HEK293 (cell line): ENCODE measurements around the gene CDHR5.

ENCODE experiments used
- CTCF ChIA-PET: fragments of 350-600 bp; formaldehyde crosslinking; extraction: SDS; loops from one replicate; lab custom pipeline; 2021; ENCODE audit warnings: antibody characterized with exemption; lab: Yijun Ruan, JAX
- POLR2A ChIA-PET: fragments of 300-600 bp; formaldehyde crosslinking; extraction: SDS; loops from one replicate; lab custom pipeline; 2020; ENCODE audit warnings: antibody characterized with exemption, inconsistent platforms; lab: Yijun Ruan, JAX
- H3K27ac ChIP-seq: fragments of 200-500 bp; sonication (Bioruptor generic); 2 replicates; pipeline ENCODE4 v1.5.1; 2014; ENCODE audit warnings: low read depth, low read length, control low read depth, inconsistent platforms; ENCODE audit errors: extremely low read depth
- H3K36me3 ChIP-seq, 2 experiments: fragments of 200-500 bp in 1 of 2; sonication (Bioruptor generic) in 1 of 2; 1 replicate in 1 of 2; 2 replicates in 1 of 2; pipeline ENCODE4 v1.5.1; 2014 to 2017; ENCODE audit warnings: inconsistent platforms in 2 of 2, low read length in 2 of 2; ENCODE audit not compliant: control insufficient read depth in 2 of 2, insufficient read depth in 1 of 2
- H3K4me1 ChIP-seq: fragments of 200-500 bp; sonication (Bioruptor generic); 2 replicates; pipeline ENCODE4 v1.5.1; 2014; ENCODE audit warnings: mild to moderate bottlenecking, low read length, inconsistent platforms; ENCODE audit not compliant: control insufficient read depth, insufficient read depth
- H3K4me3 ChIP-seq: 2 replicates; pipeline ENCODE4 v1.5.1; 2011; ENCODE audit warnings: low read depth, mild to moderate bottlenecking, control low read depth, low read length, moderate library complexity
- H3K9me3 ChIP-seq: fragments of 200-500 bp; sonication (Bioruptor generic); 2 replicates; pipeline ENCODE4 v1.5.1; 2014; ENCODE audit warnings: low read depth, low read length, inconsistent platforms; ENCODE audit not compliant: control insufficient read depth, insufficient read depth
- EGR2 ChIP-seq: fragments of 450-650 bp; formaldehyde crosslinking; IDR thresholded peaks from 2 replicates; pipeline ENCODE4 v1.5.1; 2016; ENCODE audit warnings: low read depth, missing biosample characterization, missing genetic modification characterization
- GFI1B ChIP-seq: fragments of 450-650 bp; formaldehyde crosslinking; IDR thresholded peaks from 2 replicates; pipeline ENCODE4 v1.5.1; 2016; ENCODE audit warnings: missing biosample characterization, missing genetic modification characterization
- PRDM4 ChIP-seq: fragments of 450-650 bp; formaldehyde crosslinking; IDR thresholded peaks from 2 replicates; pipeline ENCODE4 v1.5.1; 2017; ENCODE audit warnings: missing biosample characterization, missing genetic modification characterization
- SCRT2 ChIP-seq: fragments of 450-650 bp; formaldehyde crosslinking; IDR thresholded peaks from 2 replicates; pipeline ENCODE4 v1.5.1; 2016; ENCODE audit warnings: missing biosample characterization, missing genetic modification characterization
- SETDB1 ChIP-seq: IDR thresholded peaks from one replicate; pipeline ENCODE4 v1.6.1; 2017; ENCODE audit warnings: mild to moderate bottlenecking, low read length, moderate library complexity, mixed read lengths; ENCODE audit not compliant: insufficient read length
- WT1 ChIP-seq: fragments of 450-650 bp; formaldehyde crosslinking; IDR thresholded peaks from 2 replicates; pipeline ENCODE4 v1.5.1; 2016; ENCODE audit warnings: missing biosample characterization, missing genetic modification characterization
- ZBTB11 ChIP-seq: fragments of 450-650 bp; formaldehyde crosslinking; conservative IDR thresholded peaks from 2 replicates; pipeline ENCODE4 v1.5.1; 2016; ENCODE audit warnings: low read depth, missing biosample characterization, missing genetic modification characterization
- ZBTB20 ChIP-seq: fragments of 450-650 bp; formaldehyde crosslinking; IDR thresholded peaks from 2 replicates; pipeline ENCODE4 v1.5.1; 2016; ENCODE audit warnings: missing biosample characterization, missing genetic modification characterization
- ZBTB21 ChIP-seq: fragments of 450-650 bp; formaldehyde crosslinking; IDR thresholded peaks from 2 replicates; pipeline ENCODE4 v1.5.1; 2017; ENCODE audit warnings: missing biosample characterization, missing genetic modification characterization
- ZBTB26 ChIP-seq: fragments of 450-650 bp; formaldehyde crosslinking; optimal IDR thresholded peaks from 2 replicates; pipeline ENCODE3; 2016; ENCODE audit warnings: missing biosample characterization, mild to moderate bottlenecking, missing genetic modification characterization
- ZBTB48 ChIP-seq: fragments of 450-650 bp; formaldehyde crosslinking; IDR thresholded peaks from 2 replicates; pipeline ENCODE4 v1.5.1; 2016; ENCODE audit warnings: missing biosample characterization, missing genetic modification characterization
- ZEB2 ChIP-seq: fragments of 450-650 bp; formaldehyde crosslinking; IDR thresholded peaks from 2 replicates; pipeline ENCODE4 v1.5.1; 2016; ENCODE audit warnings: missing biosample characterization, missing genetic modification characterization
- ZNF112 ChIP-seq: fragments of 450-650 bp; formaldehyde crosslinking; IDR thresholded peaks from 2 replicates; pipeline ENCODE4 v1.5.0; 2017; ENCODE audit warnings: missing biosample characterization, missing genetic modification characterization
- ZNF24 ChIP-seq: fragments of 450-650 bp; formaldehyde crosslinking; IDR thresholded peaks from 2 replicates; pipeline ENCODE4 v1.5.1; 2016; ENCODE audit warnings: missing biosample characterization, missing genetic modification characterization
- ZNF335 ChIP-seq: fragments of 450-650 bp; formaldehyde crosslinking; conservative IDR thresholded peaks from 2 replicates; pipeline ENCODE4 v1.5.1; 2016; ENCODE audit warnings: missing biosample characterization, missing genetic modification characterization
- ZNF37A ChIP-seq: fragments of 450-650 bp; IDR thresholded peaks from 2 replicates; pipeline ENCODE4 v1.5.1; 2018; ENCODE audit warnings: missing biosample characterization, missing genetic modification characterization
- ZNF785 ChIP-seq: fragments of 450-650 bp; formaldehyde crosslinking; IDR thresholded peaks from 2 replicates; pipeline ENCODE4 v1.5.1; 2016; ENCODE audit warnings: missing biosample characterization, missing genetic modification characterization
- TF ChIP-seq, protein P1 (sequence below): fragments of 450-650 bp; formaldehyde crosslinking; IDR thresholded peaks from 2 replicates; pipeline ENCODE4 v1.5.1; 2016; ENCODE audit warnings: missing biosample characterization, missing genetic modification characterization
- TF ChIP-seq, protein P2 (sequence below): fragments of 450-650 bp; formaldehyde crosslinking; IDR thresholded peaks from 2 replicates; pipeline ENCODE4 v1.5.1; 2017; ENCODE audit warnings: missing biosample characterization, missing genetic modification characterization
- TF ChIP-seq, protein P3 (sequence below): fragments of 450-650 bp; formaldehyde crosslinking; IDR thresholded peaks from 2 replicates; pipeline ENCODE4 v1.5.1; 2016; ENCODE audit warnings: missing biosample characterization, missing genetic modification characterization

Gene CDHR5

DNA sequence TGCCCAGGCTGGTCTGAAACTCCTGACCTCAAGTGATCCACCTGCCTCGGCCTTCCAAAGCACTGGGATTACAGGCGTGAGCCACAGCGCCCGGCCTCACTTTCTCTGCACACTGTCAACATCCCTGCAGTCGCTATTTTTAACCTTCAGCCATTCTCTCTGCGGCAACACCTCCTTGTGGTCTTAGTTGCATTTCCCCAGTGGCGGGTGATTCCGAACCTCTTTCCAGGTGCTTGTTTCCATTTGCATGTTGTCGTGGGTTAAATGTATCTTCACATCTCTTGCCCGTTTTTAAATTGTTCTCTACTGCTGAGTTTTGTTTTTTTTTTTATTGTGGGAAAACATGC lies 4.5 kb upstream of the CDHR5 start:
- ChIA-PET POLR2A (no interaction called here), CTCF (no interaction called here)
- Histone ChIP-seq H3K4me3 (no peak overlapping the region), H3K9me3 (no peaks in the 10 kb centered on the region), H3K36me3 (no peaks in the 10 kb centered on the region; a peak in 1 of 3 replicates), H3K4me1 (no peaks in the 10 kb centered on the region), H3K27ac (no peak overlapping the region)
- TF ChIP-seq, protein P1, sequence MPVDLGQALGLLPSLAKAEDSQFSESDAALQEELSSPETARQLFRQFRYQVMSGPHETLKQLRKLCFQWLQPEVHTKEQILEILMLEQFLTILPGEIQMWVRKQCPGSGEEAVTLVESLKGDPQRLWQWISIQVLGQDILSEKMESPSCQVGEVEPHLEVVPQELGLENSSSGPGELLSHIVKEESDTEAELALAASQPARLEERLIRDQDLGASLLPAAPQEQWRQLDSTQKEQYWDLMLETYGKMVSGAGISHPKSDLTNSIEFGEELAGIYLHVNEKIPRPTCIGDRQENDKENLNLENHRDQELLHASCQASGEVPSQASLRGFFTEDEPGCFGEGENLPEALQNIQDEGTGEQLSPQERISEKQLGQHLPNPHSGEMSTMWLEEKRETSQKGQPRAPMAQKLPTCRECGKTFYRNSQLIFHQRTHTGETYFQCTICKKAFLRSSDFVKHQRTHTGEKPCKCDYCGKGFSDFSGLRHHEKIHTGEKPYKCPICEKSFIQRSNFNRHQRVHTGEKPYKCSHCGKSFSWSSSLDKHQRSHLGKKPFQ (tag by site-specific recombination), result no peak
- TF ChIP-seq ZNF24 (tag by site-specific recombination) (no peak), ZEB2 (tag by site-specific recombination) (no peak), GFI1B (no peak), ZBTB11 (tag by site-specific recombination) (no peak), ZNF37A (tag by site-specific recombination) (no peak), ZNF112 (tag by site-specific recombination) (no peak), EGR2 (tag by site-specific recombination) (no peak), ZBTB21 (tag by site-specific recombination) (no peak), ZBTB20 (tag by site-specific recombination) (no peak)
- TF ChIP-seq, protein P2, sequence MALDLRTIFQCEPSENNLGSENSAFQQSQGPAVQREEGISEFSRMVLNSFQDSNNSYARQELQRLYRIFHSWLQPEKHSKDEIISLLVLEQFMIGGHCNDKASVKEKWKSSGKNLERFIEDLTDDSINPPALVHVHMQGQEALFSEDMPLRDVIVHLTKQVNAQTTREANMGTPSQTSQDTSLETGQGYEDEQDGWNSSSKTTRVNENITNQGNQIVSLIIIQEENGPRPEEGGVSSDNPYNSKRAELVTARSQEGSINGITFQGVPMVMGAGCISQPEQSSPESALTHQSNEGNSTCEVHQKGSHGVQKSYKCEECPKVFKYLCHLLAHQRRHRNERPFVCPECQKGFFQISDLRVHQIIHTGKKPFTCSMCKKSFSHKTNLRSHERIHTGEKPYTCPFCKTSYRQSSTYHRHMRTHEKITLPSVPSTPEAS (tag by site-specific recombination), result no peak

DNA sequence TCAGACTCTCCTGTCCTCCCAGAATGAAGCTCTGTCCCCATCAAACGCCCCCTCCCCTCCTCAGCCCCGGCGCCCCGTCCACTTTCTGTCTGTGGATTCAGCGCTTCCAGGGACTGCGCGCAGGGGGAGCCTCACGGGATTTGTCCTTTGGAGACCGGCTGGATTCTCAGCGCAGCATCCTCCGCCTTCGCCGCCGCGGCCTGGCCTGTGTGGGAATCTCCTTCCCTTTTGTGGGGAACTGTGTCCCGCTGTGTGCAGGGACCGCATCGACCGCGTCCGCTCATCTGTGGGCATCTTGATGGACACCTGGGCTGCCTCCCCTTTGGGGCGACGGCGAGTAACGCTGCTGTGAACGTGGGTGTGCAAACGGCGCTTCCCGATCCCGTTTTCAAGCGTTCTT lies 3.3 kb upstream of the CDHR5 start:
- no peaks in the 10 kb centered on the region for H3K9me3 ChIP-seq
- no peaks in the 10 kb centered on the region for H3K4me1 ChIP-seq
- no peak overlapping the region for H3K27ac ChIP-seq
- TF ChIP-seq ZBTB26 (tag by site-specific recombination) (no peak), SETDB1 (peak; percentile 22)
- POLR2A ChIA-PET, result no interaction called here
- no peak overlapping the region for H3K4me3 ChIP-seq
- no peaks in the 10 kb centered on the region; a peak in 1 of 3 replicates for H3K36me3 ChIP-seq
- CTCF ChIA-PET, result no interaction called here

GRCh38 chr11:627308-627576 lies 2.5 kb upstream of the CDHR5 start:
- CTCF ChIA-PET, result no interaction called here
- TF ChIP-seq PRDM4 (tag by site-specific recombination) (no peak), ZNF785 (tag by site-specific recombination) (no peak), ZBTB48 (no peak), WT1 (tag by site-specific recombination) (no peak), ZNF335 (no peak), SCRT2 (no peak)
- TF ChIP-seq, protein P3, sequence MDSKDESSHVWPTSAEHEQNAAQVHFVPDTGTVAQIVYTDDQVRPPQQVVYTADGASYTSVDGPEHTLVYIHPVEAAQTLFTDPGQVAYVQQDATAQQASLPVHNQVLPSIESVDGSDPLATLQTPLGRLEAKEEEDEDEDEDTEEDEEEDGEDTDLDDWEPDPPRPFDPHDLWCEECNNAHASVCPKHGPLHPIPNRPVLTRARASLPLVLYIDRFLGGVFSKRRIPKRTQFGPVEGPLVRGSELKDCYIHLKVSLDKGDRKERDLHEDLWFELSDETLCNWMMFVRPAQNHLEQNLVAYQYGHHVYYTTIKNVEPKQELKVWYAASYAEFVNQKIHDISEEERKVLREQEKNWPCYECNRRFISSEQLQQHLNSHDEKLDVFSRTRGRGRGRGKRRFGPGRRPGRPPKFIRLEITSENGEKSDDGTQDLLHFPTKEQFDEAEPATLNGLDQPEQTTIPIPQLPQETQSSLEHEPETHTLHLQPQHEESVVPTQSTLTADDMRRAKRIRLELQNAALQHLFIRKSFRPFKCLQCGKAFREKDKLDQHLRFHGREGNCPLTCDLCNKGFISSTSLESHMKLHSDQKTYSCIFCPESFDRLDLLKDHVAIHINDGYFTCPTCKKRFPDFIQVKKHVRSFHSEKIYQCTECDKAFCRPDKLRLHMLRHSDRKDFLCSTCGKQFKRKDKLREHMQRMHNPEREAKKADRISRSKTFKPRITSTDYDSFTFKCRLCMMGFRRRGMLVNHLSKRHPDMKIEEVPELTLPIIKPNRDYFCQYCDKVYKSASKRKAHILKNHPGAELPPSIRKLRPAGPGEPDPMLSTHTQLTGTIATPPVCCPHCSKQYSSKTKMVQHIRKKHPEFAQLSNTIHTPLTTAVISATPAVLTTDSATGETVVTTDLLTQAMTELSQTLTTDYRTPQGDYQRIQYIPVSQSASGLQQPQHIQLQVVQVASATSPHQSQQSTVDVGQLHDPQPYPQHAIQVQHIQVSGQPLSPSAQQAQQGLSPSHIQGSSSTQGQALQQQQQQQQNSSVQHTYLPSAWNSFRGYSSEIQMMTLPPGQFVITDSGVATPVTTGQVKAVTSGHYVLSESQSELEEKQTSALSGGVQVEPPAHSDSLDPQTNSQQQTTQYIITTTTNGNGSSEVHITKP (tag by site-specific recombination), result no peak

More at GRCh38 chr11:627308-627576, 2.5 kb upstream of the CDHR5 start:
- Histone ChIP-seq H3K9me3 (no peaks in the 10 kb centered on the region), H3K27ac (no peak overlapping the region), H3K36me3 (peaks cover 0 to 3% of the 10 kb centered on the region in 2 experiments; a peak in 2 of 3 replicates), H3K4me3 (no peak overlapping the region), H3K4me1 (no peaks in the 10 kb centered on the region)
- POLR2A ChIA-PET, result no interaction called here
